GM12865 (cell line): ENCODE results near the gene TBCD.
A peak's percentile ranks its signal among the peaks of the same experiment; 100 is the strongest.

Experiments
- DNase-seq: peaks from one replicate; pipeline ENCODE4 v3.0.0; 2010; ENCODE audit warnings: low read depth
- H3K4me3 ChIP-seq: 2 replicates; pipeline ENCODE4 v1.5.1; 2011; ENCODE audit warnings: mild to moderate bottlenecking, low read depth, low read length, control low read depth
- TF ChIP-seq, protein P1 (sequence below): IDR thresholded peaks from 2 replicates; pipeline ENCODE4 v1.5.1; 2011; ENCODE audit warnings: low read length, control low read depth, low read depth, inconsistent platforms; ENCODE audit not compliant: insufficient read depth; ENCODE audit errors: missing control alignments

TBCD gene

DNA sequence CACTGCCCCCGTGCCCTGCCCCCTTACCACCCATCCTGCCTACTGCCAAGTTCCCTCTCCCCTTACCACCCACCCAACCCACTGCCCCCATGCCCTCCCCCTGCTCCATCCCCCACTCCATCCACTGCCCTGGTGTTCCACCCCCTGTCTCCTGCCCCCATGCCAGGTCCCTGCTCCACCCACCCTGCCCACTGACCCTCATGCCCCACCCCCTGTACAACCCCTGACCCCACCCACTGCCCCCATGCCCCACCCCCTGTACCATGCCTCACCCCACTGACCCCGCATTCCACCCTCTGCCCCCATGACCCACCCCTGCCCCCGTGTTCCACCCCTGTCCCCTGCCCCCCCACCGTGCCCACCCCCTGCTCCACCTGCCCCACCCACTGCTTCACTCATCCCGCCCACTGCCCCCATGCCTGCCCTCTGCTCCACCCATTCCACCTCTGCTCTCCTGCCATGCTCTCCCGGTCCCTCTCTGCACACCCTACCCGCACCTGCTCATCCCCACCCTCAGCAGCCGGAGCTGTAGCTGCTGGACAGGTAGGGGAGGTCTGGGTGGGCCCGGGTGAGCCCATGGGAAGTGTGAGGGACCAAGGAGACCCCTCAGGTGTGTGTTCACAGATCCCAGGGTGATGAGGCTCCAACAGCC lies 42.7 kb upstream of the TBCD start:
- no peak for DNase-seq
- H3K4me3 ChIP-seq = no peak overlapping the region

DNA sequence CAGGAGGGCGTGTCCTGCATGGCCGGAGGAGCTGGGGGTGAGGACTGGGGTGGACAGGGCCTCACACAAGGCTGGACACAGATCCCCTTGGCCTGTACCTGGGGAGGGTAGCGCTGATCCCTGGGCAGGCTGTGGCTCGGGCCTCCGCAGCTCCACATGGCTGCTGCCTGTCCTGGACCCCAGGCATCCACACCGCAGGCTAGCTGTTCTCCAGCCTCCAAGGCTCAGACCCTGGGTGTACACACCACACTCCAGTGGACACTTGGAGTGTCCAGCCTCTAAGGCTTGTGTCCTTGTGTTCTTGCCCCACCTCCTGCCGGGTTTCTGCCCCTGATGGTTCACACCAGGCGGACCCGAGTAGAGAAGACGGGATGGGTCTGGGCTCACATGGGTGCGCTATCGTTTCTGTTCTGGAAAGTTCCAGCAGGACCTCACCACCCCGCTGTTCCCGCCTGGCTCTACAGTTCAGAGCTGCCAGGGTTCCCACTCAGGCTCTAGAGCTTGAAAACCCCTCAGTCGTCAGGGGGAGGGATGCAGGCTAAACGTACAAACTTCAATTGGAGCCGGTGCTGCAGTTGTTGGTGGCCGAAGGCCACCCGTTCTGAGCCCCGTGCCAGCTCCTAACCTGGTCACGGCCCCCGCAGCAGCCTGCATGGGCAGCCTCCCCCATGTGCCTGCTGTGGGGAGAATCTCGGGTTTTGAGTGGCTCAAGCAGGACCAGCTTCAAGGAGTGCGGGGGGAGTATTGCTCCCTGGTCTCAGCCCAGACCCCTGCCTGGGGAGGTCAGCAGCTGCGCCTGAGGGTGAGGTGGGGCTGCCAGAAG lies 42.0 kb upstream of the TBCD start:
- DNase-seq = no peak
- TF ChIP-seq, protein P1, sequence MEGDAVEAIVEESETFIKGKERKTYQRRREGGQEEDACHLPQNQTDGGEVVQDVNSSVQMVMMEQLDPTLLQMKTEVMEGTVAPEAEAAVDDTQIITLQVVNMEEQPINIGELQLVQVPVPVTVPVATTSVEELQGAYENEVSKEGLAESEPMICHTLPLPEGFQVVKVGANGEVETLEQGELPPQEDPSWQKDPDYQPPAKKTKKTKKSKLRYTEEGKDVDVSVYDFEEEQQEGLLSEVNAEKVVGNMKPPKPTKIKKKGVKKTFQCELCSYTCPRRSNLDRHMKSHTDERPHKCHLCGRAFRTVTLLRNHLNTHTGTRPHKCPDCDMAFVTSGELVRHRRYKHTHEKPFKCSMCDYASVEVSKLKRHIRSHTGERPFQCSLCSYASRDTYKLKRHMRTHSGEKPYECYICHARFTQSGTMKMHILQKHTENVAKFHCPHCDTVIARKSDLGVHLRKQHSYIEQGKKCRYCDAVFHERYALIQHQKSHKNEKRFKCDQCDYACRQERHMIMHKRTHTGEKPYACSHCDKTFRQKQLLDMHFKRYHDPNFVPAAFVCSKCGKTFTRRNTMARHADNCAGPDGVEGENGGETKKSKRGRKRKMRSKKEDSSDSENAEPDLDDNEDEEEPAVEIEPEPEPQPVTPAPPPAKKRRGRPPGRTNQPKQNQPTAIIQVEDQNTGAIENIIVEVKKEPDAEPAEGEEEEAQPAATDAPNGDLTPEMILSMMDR = no peak
- no peak overlapping the region for H3K4me3 ChIP-seq

More for the DNA sequence above, 42.7 kb upstream of the TBCD start:
- TF ChIP-seq, protein P1 = no peak

DNA sequence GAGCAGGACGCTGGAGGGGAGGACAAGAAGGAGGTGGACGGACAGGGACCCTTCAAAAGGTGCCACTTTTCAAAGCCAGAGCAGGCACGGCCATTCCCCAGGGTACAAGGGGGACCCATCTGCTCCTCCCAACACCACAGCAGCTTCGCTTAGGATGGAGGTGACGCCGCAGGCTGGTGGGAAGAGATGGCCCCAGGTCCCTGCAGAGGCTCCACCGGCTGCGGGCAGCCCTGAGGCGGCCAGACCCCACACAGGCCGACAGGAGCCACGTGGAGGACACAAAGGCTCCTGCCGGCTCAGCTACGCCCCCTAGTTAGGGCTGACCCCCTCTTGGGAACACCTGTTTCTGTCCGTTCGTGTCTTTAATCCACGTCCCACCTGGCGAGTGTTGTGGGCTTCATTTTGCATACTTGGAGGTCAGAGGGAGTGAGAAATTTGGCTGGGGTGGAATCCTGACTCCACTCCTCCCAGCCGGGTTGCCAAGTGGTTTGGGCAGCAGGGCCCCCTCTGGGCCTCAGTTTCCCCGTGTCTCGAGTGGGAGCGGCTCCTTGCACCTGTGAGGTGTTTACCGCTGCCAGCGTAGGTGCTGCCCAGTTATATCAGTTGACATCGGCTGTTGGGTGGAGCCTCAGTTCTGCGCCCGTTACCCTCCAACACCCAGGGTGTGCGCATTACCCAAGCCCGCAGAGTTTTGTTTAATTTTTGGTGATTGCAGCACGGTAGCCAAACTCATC lies 41.2 kb upstream of the TBCD start:
- H3K4me3 ChIP-seq = no peak overlapping the region
- TF ChIP-seq, protein P1 = no peak
- no peak for DNase-seq

DNA sequence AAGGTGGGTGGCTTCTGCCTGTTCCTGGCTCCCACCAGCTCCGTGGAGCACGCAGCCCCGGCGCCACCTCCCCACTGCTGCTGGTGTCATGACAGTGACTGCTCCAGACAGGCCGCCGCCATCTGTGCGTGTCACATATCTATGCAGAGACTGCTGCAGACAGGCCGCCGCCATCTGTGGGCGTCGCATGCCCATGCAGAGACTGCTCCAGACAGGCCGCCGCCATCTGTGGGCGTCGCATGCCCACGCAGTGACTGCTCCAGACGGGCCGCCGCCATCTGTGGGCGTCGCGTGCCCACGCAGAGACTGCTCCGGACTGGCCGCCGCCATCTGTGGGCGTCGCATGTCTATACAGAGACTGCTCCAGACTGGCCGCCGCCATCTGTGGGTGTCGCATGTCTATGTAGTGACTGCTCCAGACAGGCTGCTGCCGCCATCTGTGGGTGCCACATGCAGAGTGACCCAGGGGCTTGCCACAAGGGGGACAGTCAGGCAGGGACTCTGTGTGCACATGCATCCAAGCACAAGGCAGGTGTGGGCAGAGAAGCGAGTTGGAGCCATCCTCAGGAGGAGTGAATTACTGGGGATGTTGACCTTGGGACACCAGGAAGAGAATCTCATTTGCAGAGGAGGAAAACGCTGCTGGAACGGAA lies 38.7 kb upstream of the TBCD start:
- TF ChIP-seq, protein P1 = no peak
- no peak for DNase-seq
- H3K4me3 ChIP-seq = no peak overlapping the region

DNA sequence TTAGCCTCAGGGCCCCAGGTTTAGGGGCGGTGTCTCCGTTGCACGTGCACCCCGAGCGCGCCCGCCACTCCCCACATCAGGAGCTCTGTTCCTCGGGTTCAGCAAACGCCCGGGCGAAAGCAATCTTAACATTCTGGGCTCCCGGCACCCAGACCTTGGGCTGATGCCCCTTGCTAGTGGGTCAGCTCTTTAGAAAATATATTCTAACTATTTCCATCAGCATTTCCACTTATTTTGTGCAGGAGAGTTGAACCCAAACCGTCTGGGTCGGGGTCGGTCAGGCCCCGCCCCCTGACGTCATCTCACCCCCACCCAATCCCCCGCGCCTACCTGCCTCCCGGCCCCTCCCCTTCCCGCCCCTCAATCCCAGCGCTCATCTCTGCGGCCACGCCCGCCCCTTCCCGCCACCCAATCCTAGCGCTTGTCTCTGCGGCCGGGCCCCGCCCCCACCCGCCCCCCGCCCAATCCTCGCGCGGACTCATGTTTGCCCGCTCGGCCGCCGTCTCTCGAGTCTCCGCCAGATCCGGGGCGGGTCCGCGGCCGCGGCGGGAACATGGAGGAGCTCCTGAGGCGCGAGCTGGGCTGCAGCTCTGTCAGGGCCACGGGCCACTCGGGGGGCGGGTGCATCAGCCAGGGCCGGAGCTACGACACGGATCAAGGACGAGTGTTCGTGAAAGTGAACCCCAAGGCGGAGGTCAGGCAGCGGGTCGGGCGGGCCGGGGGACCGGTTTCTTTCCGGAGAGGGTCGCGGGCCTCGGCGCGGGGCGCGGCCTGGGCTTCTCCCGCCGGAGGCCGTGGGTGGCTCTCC lies 35.5 kb upstream of the TBCD start, which contains the start of gene FN3KRP:
TSS of gene FN3KRP (plus strand) at position 504 of the 808 bp plus-strand sequence. CDS start at position 554, 50 bp downstream.
- TF ChIP-seq, protein P1 = no peak
- peak; percentile 95 for DNase-seq
- H3K4me3 ChIP-seq = peak within 1 kb of the TSS; percentile 84

DNA sequence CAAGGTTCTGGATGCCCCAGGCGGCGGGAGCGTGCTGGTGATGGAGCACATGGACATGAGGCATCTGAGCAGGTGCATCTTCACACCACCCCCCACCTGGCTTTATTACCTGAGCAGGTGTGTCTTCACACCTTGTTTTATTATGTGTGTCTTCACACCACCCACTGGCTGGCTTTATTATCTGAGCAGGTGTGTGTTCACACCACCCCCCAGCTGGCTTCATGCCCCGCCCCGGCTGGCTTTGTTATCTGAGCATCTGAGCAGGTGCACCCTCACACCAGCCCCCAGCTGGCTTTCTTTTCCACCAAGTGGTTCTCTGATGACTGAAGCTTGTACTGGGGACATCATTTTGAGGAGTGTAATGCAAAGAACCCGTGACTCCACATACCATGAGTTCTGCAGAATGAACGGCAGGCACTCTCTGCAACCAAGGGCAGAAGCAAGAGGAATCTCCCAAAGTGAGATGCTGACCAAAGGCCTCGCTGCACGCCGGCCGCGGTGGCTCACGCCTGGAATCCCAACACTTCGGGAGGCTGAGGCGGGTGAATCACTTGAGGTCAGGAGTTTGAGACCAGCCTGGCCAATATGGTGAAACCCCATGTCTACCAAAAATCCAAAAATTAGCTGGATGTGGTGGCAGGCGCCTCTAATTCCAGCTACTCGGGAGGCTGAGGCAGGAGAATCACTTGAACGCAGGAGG lies 32.7 kb upstream of the TBCD start:
- DNase-seq = no peak
- TF ChIP-seq, protein P1 = no peak
- no peak overlapping the region for H3K4me3 ChIP-seq
